HK-2 (cell line): ENCODE results near the gene ATXN1.
A peak's percentile ranks its signal among the peaks of the same experiment; 100 is the strongest.

Source experiments
- DNase-seq: peaks from one replicate; pipeline ENCODE4 v3.0.0-alpha.2; 2018; ENCODE audit not compliant: unreplicated experiment

ATXN1 gene

DNA sequence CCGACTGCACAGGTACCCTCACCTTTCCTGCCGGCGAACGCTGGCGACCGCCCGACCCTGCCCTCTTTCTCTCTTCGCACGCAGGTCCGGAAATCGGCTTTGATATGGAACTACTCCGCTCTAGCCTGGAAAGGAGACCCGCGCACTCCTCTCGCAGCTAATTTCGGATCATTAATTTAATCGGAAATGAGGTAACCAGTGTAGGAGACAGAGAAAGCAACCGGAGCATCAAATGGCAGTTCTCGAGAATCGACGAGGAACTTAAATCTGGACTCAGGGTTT lies 949 bp upstream of the ATXN1 start:
- no peak for DNase-seq

DNA sequence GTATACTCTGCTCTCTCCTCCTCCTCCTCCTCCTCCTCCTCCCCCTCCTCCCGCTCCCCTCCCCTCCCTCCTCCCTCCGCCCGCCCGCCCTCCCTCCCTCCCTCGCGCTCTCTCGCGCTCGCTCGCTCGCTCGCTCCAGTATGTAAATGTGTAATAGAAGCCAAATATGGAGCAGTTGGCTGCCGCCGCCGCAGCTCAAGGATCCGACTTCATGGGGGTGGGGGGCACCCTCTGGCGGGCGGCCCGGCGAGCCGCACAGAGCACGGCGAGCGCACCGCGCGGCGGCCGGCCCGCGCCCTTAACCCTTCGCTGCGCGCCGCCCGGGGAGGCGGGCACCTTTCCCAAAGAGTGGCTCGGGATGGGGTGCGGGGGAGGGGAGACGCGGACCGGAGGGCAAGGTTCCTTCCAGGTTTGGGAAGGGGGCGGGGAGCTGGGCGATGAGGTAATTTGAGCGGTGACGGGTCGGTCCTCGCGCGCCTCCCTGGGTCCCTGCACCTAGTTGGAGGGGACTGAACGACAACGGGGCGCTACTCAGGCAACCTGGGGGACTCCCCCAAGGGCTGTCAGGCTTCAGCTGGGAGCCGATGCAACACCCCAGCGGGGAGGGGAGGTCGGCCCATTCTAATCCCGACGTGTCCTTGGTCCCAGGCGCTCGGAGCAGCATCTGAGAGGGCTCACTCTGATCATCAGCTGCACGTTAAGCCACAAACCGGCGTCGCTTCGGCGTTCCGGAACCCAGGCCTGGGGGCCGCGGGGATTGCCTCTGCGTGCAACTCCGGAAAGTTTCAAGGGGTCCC lies 409 bp upstream of the ATXN1 start:
- peak; percentile 89 for DNase-seq

DNA sequence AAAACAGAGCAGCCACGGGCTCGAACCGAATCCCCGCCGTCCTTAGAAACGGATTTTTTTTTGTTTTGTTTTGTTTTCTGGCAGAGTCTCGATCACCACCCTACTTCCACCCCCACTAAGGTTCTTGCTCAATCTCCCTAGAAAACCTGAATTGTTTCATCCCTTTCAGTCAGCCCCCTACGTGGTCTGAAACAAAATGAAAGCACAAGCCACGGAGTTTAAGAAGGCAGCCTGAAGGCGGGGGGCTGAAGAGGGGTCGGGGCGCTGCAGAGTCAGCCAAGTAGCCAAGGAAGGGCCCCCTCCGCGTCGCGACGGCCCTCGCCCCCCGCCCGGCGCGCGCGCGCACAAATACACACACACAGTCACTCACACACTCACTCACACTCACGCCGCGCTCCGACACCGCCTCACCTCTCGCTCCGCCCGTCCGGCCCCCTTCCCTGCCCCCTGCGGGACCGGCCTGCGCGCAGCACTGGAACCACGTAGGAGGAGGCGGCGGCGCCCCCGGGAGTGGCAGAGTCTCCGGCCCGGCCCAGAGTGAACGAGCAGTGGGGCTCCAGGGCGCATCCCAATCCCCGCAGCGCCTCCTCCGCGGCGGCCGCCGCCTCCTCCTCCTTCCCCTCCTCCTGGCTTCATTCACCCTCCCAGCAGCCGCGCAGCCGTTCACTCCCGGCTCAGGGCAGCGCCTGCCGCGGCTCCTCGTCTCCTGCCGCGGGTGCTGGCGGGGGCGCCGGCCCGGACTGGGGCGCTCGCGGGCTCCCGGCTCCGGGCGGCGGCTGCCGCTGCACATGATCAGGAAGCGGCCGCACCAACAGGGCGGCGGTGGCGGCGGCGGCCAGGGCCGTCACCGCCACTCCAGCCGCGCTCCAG lies 1.4 kb downstream of the ATXN1 start:
- DNase-seq = peak; percentile 88

- DNase-seq = no peak
Measured at GRCh38 chr6:16759181-16759645, 2.0 kb downstream of the ATXN1 start.

DNA sequence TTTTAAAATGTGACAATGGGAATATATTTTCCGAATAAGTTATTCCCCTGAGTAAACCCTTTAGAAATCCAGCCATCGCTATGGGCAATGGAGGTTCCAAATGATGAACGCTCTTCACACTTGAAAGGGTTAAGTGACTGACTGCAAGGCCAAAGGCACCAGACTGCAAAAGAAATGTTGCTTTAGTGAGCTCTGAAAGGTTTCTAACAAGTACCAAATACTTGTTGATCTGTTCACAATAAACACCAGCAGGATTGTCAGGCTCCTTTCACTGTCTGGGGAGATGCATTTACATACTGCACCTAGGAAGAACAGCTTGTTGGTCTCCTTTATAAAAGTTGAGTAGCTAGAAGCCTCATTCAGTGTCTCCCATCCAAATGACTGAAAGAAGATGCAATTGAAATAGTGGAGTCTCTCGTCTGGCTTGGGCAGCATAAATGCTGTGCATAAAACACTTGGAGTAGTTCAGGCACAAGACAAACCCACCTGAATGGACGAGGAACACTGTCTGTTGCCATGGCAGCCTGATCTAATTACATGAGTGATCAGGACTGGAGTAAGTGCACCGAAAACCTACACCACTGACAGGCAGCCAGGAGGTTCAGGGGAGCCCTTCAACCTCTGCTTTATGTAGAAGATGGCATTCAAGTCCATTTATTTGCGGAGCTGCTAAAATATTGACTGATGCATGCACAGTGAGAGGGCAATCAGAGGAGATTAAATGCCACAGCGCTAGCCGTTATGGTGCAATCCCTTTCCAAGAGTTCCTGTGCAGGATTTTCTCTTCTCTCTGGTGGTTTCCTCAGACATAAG lies 2.9 kb downstream of the ATXN1 start:
- DNase-seq = no peak

- DNase-seq = no peak
Measured at GRCh38 chr6:16757332-16757731, 3.9 kb downstream of the ATXN1 start.

DNA sequence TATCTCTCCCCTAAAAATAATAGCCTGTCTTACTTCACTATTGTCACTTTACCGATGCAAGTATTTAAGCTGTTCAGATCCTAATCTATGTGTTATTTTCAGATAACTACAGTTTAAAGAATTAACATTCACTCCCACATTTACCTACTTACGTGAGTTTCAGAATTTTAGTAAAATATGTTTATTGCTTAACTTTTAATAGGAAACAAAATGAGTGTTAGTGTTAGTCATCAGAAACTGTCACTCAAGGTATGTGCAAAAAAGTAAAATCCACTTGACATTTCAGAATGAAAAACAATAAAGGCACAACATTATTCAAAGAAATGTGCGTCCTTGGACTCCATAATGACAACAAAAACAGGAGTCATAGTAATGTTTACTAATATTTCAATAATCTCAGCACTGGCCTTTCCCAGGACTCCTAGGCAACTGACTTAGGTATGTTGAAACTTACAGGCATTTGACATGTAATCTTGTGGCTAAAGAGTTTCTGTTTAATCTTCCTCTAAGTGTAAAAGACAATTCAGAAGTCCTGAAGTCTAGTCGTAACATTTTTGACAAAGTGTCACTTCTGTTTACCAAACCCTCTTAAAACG lies 4.5 kb downstream of the ATXN1 start:
- no peak for DNase-seq

DNA sequence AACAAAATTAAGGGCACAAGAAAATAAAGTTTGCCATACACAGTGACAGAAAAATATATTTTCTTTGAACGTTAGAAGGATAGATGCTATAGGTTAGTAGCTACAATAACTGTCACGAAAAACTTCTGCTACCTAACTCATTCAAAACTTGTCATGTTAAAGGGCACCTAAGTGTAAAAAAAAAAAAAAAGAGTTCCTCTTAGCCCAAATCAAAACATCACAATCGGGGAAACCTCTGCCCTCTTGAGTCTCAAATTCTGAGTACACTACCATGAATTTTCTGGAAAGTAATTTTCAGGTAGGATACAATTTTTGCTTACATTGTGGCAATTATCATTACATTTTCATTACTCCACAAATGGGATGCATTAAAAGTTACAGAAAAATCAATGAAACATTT lies 5.7 kb downstream of the ATXN1 start:
- DNase-seq = no peak

DNA sequence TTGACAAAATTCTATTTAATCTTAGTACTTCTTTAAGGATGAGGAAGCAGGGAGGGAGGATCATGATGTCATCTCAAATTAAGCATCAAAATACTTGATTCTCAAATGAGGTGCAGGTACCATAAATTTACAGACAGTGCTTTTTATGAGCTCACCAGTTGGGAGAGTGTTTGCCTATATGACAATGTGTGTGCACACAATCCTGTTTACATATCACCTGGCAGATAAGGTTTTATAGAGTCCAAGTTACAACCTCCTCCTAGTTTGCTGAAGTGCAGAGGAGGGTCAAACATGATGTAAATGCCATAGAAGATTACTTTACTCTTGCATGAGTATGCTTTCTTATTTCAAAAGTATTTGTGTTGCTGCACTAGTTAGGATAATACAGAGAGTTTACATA lies 6.4 kb downstream of the ATXN1 start:
- DNase-seq = no peak

DNA sequence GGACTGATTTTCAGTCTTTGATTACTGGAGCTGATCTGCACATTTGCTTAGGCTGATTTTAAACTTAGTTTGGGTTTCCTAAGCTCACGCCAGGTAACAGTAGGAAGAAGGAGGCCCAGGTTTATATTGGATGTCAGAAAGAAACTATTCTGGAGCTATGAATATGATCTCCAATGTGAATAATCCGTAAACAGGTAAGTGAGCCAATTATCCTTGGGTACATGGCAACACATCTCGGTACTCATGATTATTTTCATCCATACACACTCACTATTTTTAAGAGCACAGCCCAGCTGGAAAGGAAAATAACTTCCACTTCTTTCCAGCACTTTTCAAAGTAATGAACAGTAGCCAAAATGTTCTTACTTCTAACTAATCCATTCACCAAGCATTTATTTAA lies 7.0 kb downstream of the ATXN1 start:
- DNase-seq = no peak

GRCh38 chr6:16753341-16753740 lies 7.9 kb downstream of the ATXN1 start:
- no peak for DNase-seq

DNA sequence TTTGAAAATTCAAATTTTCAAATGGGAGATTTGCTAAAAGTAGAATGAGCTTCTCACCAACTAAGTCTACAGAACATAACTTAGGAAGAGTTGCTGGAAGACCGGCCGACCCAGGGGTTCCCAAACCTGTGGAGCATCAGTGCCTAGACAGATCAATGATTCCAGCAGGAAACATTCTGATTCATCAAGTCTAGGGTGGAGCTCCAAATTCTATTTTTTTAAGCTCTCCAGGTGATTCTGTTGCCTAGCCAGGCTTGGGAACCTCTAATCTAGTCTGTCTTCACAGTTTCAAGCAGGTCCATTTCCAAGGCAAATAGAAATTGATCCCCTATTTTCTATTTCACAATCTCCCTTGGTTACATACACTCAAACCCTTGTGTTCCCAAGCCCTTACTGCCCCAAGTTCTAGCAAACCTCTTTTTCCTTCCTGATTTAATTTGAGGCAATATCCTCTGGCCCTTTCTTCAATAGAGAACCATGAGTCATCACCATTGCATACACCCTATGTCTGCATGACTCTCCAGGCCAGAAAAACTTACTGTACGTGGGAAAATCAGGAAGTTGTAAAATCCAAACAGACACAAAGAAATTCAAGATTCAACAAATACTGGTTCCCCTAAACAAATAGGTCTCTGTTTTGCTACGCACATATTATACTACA lies 8.9 kb downstream of the ATXN1 start:
- no peak for DNase-seq

DNA sequence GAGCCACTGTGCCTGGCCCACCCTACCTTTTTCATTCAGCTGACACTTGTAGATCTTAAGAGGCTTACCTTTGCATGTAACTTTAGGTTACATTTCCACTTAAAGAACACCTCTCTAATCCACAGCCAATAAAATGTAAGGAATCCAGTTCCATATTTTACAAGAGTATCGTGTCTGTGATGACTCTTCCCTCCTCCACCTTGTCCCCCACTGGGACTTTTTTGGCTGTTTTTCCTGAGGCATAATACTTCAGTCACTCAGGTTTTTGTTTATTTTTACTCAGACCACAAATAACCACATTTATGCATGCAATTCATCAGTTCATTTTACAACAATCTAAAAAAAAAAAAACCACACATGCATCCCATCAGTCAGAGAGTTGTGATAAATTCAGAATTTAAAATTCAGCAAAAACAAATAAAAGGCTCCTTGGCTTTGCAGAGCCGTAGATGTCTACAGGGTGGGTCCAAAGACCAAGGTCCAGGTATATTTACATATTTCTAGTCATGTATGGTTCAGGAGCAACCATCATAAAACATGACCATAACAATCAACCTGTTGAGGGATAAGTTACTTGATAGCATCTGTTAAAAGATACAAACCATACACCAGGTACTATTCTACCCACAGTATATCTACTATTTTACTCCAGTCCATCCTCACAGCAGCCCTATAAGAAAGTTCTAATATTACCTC lies 9.9 kb downstream of the ATXN1 start:
- DNase-seq = no peak

GRCh38 chr6:16750566-16750965 lies 10.7 kb downstream of the ATXN1 start:
- no peak for DNase-seq

GRCh38 chr6:16749516-16750485 lies 11.5 kb downstream of the ATXN1 start:
- no peak for DNase-seq

DNA sequence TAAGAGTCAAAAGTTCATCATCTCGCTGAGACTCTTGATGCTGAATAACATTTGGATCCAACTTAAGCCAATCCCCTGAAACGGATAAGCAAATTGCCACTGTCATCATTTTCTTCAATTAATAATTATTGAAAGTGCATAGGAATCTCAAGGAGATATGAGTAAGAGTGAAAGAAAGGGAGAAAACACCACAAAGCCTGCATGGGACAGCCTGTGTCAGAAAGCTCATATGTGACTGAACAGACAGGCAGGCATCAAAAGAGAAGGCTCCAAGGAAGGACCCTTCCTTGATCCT lies 13.3 kb downstream of the ATXN1 start:
- DNase-seq = no peak

GRCh38 chr6:16747232-16748024 lies 13.8 kb downstream of the ATXN1 start:
- DNase-seq = no peak

GRCh38 chr6:16746812-16747211 lies 14.4 kb downstream of the ATXN1 start:
- no peak for DNase-seq

DNA sequence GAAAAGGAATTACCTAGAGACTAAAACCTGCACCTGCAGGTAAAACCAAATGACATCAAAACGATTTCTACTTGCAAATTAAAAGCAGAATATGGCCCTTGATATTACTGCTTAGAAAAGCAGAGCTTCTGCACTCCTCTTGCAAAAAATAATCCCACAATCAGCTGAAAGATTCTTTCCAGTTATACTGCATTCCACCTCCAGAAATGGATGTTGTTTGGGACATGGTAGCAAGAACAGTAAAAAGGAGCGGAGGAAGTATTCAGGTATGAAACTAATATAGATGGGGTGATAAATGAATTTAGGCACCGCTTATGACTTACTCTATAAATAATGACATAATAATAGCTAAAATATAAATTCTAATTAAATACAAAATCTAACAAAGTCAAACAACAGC lies 14.9 kb downstream of the ATXN1 start:
- DNase-seq = no peak
